GM19438 (cell line): Measurements from ENCODE around the gene USP54.

Source experiments
- ATAC-seq: cut with Tn5 transposase; IDR thresholded peaks from one replicate; pipeline ENCODE4 v1.9.1; 2021; ENCODE audit warnings: low read depth; ENCODE audit not compliant: unreplicated experiment

Gene USP54

DNA sequence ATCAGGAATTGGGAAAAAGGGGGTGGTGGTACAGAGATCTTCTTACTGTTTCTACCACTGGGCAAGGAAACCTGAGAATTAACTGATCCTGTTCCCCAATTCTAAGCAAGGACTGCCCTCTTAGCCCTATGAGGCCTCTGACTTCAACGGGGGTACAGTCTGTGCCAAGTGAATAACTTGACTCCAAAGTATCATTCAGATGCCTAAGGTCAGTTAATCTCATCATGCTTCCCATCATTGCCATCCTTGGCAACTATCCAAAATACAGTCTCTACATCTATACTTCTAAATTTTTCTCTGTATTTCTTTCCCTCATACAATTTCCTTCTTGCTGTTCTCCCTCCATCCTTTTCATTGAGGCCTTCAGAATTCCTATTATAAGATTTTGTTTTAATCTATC is 105.8 kb downstream of the USP54 start:
- no peak for ATAC-seq

DNA sequence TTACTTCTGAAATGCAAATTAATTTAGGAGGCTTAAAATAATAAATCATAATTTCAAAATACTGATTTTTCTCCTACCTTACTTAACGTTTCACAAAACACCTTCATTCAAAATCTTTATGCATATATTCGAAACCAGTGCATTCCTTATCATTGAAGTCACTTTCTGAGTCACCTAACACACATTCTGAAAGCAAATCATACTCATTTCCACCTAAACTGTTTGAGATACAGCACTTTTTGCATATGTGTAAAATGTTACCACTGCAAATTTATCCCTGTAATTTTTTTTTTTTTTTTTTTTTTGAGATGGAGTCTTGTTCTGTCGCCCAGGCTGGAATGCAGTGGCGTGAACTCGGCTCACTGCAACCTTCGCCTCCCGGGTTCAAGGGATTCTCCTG is 111.0 kb downstream of the USP54 start:
- no peak for ATAC-seq

DNA sequence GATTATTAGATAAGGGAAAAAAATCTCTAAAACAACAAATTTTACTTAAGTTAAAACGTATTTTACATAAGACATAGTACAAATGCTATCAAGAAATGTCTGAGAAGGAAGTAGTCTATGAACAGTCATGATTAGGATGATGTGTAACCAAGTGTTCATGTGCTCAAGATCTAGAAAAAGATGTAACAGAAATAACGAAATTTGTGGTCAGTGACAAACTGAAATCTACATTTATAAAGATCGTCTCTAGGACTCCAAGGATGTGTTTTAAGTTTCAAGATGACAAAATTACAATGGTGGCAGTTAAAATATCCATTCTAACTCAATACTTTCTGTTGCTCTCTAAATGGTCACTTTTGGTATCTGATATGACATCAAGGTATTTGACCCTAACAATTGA is 112.5 kb downstream of the USP54 start:
- no peak for ATAC-seq

DNA sequence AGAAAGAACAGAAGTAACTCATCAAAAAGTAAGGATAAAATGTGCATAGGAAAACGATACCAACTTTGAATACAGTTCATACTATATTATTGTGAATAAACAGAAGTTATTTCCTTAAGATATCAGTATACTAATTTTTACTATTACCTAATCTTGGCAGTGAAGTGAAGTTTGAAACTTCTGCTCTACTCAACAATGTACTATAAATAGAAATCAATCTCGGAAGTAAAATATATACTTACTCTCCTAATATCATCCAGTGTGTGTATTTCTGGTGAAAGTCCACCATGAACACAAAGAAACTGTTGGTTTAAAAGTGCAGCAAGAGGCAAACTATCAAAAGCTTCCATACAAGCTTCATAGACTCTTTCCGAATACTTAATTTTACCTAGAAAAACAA is 119.9 kb downstream of the USP54 start:
- ATAC-seq: no peak

DNA sequence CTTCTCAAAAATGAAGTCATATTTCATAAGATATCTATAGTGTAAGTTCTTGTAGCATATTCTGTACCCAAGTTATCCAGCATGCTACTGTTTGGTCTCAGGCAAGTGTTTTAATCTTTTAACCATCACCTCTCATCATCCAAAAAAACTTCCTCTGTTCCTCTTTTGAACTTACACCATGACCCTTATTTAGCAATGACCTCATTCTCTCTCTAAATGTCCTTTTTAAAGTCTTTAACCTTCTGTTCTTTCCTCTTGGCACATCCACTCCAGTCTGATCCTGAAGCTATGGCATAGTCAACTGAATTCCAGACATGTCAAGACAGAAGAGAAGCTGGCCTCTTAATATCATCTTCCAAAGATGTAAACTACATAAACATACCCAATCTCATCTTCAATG is 121.6 kb downstream of the USP54 start:
- no peak for ATAC-seq

DNA sequence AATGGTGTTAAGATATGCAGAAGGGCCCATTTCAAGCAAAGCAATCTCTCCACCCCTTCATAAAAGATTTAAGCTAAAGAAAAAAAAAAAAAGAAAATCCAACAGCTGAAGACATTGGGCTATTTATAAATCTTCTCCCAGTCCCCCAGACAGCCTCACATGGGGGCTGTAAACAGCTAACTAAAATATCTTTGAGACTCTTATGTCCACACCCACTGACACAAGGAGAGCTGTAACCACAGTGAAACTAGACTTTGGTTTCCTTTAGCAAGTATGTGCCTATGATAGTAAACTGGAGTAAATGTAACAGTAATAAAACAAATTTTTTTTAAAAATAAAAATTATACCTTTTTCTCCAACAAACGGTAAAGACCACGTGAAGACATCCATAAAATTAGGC is 123.9 kb downstream of the USP54 start:
- ATAC-seq: no peak

DNA sequence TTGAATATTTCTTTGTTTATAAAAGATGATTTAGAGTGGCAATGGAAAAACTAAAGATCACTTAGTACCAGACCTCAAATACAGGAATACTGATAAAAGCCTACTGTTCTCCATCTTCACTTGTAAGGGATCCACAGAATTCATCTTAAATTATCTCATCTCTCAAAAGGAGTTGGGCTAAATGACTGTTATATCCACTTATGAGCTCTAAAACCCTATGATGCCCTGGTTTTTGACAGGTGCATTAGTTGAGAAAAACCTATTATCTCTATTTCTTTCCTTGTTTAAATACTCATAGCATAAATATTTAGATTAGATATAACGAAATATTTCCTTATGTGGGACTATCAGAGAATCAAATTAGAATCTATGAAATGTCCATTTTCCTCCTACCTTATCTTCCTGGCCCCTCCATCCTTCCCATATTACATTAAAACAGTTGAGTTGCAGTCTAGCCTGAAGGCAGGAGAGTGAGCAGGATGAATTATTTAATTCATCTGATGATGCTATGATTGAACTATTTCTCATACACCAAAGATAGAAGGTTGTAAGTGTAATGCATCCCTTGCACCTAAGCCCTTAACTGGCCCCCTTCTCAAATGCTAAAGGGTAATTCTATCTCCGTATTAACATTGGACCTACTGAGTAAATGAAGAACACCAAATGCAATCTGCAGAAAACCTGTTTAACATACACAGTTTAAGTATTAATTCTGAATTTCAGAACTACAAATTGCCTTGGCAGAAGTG is 125.0 kb downstream of the USP54 start:
- no peak for ATAC-seq

DNA sequence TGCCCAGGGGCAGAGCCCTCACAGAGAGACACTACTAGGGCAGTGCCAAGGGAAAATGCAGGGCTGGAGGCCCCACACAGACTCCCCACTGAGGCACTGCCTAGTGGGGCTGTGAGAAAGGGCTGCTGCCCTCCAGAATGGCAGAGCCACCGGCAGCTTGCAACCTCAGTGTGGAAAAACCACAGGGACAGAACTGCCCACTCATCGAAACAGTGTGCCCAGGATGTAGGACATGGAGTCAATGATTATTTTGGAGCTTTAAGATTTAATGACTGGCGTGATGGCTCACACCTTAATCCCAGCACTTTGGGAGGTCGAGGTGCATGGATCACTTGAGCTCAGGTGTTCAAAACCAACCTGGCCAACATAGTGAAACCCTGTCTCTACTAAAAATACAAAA is 130.2 kb downstream of the USP54 start:
- ATAC-seq: no peak

DNA sequence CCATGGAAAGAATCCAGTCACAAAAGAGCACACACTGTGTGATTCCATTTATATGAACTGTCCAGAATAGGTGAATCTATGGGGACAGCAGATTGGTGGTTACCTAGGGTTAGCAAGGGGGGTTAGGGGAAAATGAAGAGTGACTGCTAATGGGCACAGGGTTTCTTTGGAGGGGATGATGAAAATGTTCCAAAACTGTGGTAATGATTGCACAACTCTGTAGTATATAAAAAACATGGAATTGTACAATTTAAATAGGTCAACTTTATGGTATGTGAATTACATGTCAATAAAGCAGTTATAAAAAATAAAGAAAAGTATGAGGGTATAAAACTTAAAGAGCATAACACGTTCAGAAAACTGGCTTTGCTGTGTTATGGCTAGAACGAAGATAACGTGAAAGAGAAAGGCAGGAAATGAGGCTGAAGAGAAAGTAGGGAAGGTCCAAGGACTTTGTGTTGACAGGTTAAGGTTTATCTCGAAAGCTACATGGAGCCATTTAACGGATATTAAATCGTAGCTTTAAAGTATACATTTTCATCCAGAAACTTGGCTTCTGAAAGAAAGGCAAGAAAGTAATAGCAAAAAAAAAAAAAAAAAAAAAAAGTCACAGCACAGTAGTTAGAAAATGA is 131.3 kb downstream of the USP54 start:
- no peak for ATAC-seq

DNA sequence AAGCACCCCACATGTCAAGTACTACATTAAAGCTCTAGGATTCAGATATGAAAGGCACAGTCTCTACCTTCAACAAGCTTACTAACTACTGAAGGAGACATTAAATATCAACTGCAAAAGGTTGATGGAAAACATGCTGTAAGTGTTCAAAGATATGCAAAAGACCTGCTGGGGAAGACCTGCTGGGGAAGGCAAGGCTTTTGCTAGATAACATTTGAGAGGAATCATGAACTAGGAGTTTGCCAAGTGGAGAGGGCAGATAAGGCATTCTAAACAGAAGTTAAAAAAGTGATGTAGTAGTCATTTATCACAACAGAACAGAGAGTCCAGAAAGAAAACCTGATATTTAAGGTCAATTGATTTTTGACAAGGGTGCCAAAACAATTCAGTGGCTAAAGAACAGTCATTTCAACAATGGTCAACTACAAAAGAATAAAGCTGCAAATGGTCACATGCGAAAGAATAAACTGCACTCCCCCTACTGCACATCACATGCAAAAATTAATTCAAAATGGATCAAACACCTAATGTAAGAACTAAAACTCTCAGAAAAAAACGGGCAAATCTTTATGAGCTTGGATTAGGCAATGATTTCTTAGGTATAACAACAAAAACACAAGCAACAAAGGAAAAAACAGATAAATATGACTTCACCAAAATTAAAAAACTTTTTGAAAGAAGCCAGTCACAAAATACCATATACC is 134.8 kb downstream of the USP54 start:
- ATAC-seq: no peak

DNA sequence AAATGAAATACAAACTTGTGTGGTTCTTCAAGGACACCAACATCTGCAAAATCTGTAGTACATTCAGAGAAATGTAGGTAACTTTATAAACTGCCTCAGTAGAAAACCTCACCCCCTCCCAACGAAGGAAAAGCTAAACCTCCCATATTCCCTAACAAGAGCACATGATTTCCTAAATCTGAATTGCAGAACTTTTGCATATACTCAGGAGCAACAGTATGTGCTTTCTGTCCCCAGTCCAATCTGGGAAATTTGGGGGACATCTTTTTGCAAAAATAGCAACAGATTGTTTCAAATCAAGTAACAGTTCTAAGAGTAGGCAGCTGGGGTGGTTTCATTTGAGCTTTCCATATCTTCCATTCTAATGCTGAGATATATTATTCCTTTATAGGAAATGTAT is 142.0 kb downstream of the USP54 start:
- no peak for ATAC-seq

DNA sequence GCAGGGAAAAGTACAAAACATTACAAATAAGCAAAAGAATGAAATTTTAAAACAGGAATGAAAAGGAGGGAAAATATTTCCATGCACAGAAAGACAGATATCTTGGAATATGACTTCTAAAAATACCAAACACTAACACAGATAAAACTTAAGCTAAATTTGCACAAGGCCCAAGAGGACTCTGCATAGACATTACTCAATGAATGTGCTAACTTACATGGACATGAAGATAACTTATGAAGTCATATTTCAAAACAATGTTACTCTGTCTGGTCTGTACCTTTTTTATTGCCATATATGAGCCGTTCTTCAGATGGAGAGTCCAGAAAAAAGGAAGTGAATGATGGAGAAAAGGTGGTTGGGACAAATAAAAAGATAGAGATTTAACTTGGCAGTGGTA is 142.8 kb downstream of the USP54 start:
- ATAC-seq: no peak
